Measurements from ENCODE around the gene SLC18A3.

The SLC18A3 gene

GRCh38 chr10:49627644-49628247 is 17.6 kb downstream of the SLC18A3 start:
- DNase-seq (ENCODE audit: low spot score) = no peak

- DNase-seq (ENCODE audit: low spot score) = no peak
These were observed 18.5 kb downstream of the SLC18A3 start for GRCh38 chr10:49628599-49628998.

- no peak for DNase-seq (ENCODE audit: low spot score)
These were observed 19.3 kb downstream of the SLC18A3 start for GRCh38 chr10:49629431-49629881.

GRCh38 chr10:49631975-49632374 is 21.9 kb downstream of the SLC18A3 start:
- DNase-seq (ENCODE audit: low spot score) = no peak

GRCh38 chr10:49632406-49633317 is 22.6 kb downstream of the SLC18A3 start:
- no peak for DNase-seq (ENCODE audit: low spot score)

- DNase-seq (ENCODE audit: low spot score) = no peak
These were observed 23.4 kb downstream of the SLC18A3 start for GRCh38 chr10:49633327-49634068.

GRCh38 chr10:49634069-49634660 is 24.1 kb downstream of the SLC18A3 start:
- DNase-seq (ENCODE audit: low spot score) = no peak

- no peak for DNase-seq (ENCODE audit: low spot score)
These were observed 32.2 kb downstream of the SLC18A3 start for GRCh38 chr10:49642311-49642710.

GRCh38 chr10:49643241-49644034 is 33.3 kb downstream of the SLC18A3 start:
- no peak for DNase-seq (ENCODE audit: low spot score)

GRCh38 chr10:49644035-49644646 is 34.0 kb downstream of the SLC18A3 start:
- DNase-seq (ENCODE audit: low spot score) = no peak

- DNase-seq (ENCODE audit: low spot score) = no peak
These were observed 35.3 kb downstream of the SLC18A3 start for GRCh38 chr10:49645417-49645816.

- no peak for DNase-seq (ENCODE audit: low spot score)
These were observed 36.1 kb downstream of the SLC18A3 start for GRCh38 chr10:49645871-49646870.

GRCh38 chr10:49647554-49647953 is 37.4 kb downstream of the SLC18A3 start:
- no peak for DNase-seq (ENCODE audit: low spot score)

GRCh38 chr10:49647985-49648795 is 38.1 kb downstream of the SLC18A3 start:
- no peak for DNase-seq (ENCODE audit: low spot score)

- DNase-seq (ENCODE audit: low spot score) = no peak
These were observed 39.2 kb downstream of the SLC18A3 start for GRCh38 chr10:49649294-49649693.

- DNase-seq (ENCODE audit: low spot score) = no peak
These were observed 40.0 kb downstream of the SLC18A3 start for GRCh38 chr10:49649936-49650723.

GRCh38 chr10:49650724-49651034 is 40.6 kb downstream of the SLC18A3 start:
- DNase-seq (ENCODE audit: low spot score) = no peak

Data from kidney capillary endothelial cell (primary cell).